HG03108 (cell line): ENCODE measurements around the gene TEX30.
"Not testable (repeated sequence)": the region's sequence is repeated elsewhere in the genome, so short reads cannot be mapped to it uniquely, and the experiment has no call there.

Experiments used
- ATAC-seq: cut with Tn5 transposase; IDR thresholded peaks from one replicate; pipeline ENCODE4 v1.9.1; 2021; ENCODE audit warnings: moderate library complexity; ENCODE audit not compliant: unreplicated experiment

TEX30 gene

DNA sequence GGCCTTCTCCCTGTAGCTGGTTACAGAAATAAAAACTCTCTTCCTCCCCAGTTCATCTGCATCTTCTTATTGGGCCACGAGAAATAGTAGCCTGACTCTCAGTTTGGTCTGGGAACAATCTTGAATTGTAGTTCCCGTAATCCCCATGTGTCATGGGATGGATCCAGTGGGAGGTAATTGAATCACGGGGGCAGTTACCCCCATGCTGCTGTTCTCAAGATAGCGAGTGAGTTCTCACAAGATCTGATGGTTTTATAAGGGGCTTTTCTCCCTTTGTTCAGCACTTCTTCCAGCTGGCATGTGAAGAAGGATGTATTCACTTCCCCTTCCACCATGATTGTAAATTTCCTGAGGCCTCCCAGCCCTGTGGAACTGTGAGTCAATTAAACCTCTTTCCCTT is 7.1 kb upstream of the TEX30 start:
- not testable (repeated sequence) for ATAC-seq

DNA sequence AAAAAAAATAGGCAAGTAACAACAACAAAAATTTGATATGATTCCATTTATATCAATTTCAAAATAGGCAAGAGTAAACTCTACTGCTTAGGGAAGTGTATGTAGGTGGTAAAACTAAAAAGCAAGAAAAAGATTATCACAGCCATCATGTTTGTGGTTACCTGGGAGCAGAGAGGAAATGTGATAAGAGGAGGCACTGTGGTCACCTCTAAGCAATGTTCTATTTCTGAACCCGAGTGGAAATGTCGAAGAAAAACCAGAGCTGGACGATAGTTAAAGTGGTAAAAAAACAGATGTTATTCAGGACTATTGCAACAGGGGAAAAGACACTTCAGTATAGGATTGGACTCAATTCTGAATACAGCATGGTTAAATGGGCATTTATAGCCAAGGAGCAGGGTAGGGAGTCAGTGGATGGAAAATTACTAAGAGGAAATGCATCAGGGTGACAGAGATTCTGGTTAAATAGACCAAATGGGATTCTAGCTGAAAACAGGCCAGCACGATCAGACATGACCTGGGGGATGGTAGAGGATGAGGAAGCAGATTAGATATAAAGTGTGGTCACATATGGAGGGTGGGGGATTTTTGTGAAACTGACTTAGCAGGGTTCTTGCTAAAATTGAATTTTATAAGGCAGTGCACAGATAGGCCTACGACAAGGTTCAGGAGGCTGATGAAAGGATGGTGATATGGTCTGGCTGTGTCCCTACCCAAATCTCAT is 6.0 kb upstream of the TEX30 start:
- peak; percentile 41 for ATAC-seq

DNA sequence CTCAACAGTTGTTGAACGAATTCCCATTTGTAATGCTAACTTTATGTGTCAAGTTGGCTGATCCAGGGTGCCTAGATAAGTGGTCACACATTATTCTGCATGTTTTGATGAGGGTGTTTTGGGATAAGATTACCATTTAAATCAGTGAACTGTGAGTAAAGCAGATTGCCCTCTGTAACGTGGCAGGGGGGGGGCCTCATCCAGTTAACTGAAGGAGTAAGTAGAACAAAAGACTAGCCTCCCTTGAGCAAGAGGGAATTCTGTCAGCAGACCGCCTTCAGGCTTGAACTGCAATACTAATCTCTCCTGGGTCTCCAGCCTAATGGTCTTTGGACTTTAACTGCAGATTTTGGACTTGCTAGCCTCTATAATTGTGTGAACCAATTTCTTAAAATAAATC is 4.2 kb upstream of the TEX30 start:
- ATAC-seq, result no peak

- no peak for ATAC-seq
Observed at GRCh38 chr13:102776271-102776670, 2.7 kb upstream of the TEX30 start.

DNA sequence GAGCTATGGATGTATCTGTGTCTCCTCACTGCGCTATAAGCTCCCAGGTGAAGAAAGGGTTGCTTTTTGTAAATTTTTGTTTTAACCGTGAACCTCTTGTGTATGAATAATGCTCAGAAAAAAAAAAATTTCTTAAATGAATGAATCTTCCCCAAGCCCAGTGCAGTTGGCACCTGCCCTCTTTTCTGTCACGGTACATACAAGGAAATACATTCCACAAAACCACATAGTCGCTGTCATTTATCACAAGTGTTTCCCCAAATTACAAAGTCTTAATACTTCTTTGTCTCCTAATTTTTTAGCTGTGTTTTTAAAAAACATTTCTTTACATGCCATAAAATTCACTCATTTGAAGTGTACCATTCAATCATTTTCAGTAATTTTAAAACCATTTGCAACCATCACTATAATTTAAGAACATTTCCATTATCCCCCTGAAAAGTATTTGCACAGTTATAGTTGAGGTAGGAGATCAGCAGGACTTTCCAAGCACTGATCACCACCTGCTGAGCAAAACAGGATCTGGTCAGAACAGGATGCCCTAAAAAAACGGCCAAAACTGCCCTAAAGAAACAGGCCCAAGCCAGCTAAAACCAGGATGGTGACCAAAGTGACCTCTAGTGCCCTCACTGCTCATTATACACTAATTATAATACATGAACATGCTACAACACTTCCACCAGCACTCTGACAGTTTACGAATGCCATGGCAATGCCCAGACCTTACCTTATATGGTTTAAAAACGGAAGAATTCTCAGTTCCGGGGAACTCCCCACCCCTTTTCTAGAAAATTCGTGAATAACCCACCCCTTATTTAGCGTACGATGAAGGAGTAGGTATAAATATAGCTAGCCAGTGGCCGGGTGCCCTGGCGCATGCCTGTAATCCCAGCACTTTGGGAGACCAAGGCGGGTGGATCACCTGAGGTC is 1.3 kb upstream of the TEX30 start:
- no peak for ATAC-seq

DNA sequence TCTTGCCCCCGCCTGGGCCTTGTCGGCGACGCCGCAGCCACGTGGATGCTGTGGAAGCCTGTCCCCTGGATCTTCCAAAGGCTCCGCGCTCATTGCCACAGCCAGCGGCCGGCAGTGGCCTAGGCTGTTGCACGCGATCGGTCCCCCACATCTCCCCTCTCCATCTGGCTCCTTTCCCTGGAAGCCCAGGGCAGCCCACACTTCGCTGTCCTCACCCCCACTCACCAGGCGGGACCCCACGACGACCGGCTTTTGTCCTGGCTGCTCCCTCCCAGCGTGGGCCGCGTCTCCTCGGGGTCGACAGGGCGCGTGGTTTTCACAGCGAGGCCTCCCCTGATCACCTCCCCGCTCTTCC is 605 bp upstream of the TEX30 start:
- ATAC-seq, result no peak

DNA sequence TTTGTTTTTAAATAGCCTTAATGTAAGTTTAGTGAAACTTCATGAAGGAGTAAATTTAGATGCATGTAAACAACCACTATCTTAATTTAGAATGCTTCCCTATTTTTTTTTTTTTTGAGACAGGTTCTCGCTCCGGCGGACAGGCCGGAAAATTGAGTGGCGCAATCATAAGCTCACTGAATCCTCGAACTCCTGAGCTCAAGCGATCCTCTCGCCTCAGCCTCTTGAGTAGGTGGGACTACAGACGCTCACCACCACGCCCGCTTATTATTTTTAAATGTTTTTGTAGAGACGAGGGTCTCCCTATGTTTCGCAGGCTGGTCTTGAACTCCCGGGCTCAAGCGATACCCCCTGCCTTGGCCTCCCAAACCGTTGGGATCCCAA is 1.6 kb downstream of the TEX30 start:
- ATAC-seq, result no peak

DNA sequence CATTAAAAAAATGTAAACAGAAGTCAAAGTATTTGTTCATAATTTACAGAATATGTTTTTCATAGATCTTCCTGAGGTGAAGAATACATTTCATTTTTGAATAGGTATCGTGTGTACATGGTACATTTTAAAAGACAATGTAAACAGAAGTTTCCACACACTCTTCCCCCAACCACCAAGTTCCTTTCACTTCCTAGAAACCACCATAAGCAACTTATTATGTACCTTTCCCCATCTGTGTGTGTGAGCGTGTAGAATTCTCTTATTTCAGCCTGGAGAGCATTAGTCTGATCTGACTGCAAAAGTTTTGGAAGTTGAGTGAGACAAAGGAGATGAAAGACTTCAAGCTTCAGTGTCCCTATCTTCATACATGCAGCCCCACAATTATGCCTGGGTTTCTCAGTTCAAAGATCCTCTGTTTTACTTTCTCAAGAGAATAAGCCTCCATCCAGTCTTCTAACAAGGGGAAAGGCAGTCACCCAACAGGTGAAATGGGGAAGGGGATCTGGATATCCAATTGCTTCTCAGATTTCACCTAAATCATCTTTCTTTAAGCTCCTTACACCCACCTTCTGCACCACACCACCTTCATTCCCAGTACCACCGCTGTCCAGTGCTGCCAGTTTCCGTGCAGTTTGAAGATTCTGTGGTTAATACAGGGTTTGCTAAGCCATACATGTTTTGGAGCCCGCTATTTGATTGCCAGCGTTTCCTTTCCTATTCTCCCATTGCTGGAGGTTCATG is 2.1 kb downstream of the TEX30 start:
- ATAC-seq, result no peak

DNA sequence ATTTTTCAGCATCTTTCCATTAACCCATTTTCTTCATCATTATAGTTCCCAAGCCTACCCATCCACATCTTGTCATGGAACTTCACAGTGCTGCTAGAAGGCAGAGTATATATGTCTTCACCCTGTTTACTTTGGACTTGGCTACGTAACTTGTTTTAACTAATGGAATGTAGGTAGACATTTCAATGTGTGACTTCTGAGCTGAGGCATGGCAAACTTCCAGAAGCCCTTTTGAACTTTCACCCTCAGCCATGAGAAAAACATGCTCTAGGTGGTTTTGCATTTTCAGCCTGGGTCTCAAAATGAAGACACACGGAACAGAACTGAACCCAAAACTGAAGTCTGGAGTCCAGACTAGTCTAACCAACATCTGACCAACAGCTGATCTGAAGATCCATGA is 3.2 kb downstream of the TEX30 start:
- no peak for ATAC-seq

- ATAC-seq, result no peak
Observed at GRCh38 chr13:102769679-102770078, 3.9 kb downstream of the TEX30 start.

GRCh38 chr13:102768909-102769308 is 4.7 kb downstream of the TEX30 start:
- ATAC-seq, result no peak

DNA sequence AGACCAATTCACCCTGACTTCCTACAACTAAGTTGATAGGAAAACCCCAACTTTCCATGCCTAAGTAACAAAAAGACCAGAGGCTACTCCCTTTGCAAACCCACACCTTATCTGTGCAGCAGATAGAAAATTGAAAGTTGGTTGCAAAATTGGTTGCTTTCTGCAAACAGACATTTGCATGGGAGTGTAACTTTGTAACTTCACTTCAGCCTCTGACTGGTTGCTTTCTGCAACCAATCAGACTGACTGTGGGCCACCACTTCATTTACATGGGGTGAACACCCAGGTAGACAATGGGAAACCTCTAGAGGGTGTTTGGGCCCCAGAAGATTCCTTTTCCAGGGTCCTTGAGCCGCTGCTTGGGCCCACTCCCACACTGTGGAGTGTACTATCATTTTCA is 9.8 kb downstream of the TEX30 start:
- no peak for ATAC-seq

DNA sequence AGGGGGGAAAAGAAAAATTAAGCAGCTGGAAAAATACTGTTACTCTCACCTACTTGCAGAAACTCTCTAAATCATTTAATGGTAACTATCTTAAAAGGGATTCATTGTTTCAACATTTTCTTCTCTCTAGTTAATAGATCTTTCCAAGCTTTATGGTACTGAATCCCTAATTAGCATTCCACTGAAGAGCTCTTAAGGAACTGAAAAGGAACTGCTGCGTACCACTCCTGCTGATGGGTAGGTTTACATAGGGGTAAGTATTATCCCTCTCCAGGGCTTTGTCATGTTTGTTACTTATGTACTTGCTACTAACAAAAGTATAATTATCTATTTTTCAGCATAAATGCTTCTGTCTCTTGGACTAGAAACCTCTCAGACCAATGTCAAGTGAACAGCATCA is 12.5 kb downstream of the TEX30 start:
- ATAC-seq, result no peak

DNA sequence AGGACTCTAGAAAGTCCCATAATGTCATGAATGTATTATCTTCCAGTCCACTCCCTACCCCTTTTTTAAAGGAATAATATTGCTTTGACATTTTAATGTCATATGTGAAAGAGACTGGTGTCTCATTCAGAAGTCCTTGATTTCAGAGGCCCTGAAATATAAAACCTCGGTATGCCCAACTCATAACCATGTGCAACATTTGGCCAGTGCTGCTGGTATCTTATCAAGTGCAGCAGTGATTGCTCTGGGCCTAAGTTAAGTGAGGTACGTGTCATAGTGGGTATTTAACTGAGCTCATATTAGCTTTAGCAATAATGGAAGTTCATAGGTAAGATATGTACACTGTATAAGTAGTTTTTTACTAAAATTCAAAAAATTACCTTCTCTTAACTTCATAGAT is 14.7 kb downstream of the TEX30 start:
- no peak for ATAC-seq

DNA sequence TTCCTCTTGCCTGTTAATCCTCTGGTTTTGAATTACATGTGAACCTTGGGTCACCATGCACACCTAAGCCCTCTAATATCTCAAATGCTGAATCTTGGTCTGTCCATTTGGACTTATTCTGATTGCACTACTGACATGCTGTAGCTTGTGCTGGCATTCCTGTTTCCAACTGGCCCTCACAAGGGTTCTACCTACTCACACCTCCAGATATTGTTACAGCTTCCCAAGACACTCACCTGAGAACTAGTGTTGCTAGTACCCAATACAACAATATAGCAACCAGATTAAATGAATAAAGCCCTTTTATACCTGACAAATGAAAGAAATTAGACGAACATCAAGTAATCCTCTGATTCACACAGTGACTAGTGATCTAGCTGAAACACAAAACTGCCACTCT is 16.6 kb downstream of the TEX30 start:
- no peak for ATAC-seq

GRCh38 chr13:102751886-102752285 is 21.7 kb downstream of the TEX30 start:
- ATAC-seq, result no peak

DNA sequence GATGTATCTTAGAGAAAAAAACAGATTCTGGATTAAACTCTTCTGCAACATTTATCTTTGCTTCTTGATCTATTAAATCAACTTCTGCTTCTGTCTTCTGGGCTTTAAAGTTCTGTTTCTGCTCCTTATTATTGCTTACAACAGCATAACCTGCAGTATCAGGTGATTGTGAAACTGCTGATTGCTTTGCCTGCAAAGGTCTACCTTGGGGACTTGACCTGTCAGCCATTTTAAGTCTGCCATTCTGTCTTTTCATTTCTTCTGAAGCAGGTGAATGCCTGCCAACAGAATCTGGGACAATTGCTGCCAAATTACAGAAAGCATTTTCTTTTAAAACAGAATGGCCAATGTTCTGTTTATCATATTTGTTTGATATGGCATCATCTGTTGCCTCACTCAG is 31.1 kb downstream of the TEX30 start:
- ATAC-seq, result no peak

- ATAC-seq, result no peak
Observed at GRCh38 chr13:102742101-102742500, 31.5 kb downstream of the TEX30 start.

- no peak for ATAC-seq
Observed at GRCh38 chr13:102729560-102730270, 43.9 kb downstream of the TEX30 start.

GRCh38 chr13:102726430-102726829 is 47.2 kb downstream of the TEX30 start:
- no peak for ATAC-seq

GRCh38 chr13:102724923-102725322 is 48.7 kb downstream of the TEX30 start:
- ATAC-seq, result no peak
